ENCODE measurements around the gene CTRL.
"Not testable (repeated sequence)": the region's sequence is repeated elsewhere in the genome, so short reads cannot be mapped to it uniquely, and the experiment has no call there.

CTRL gene

DNA sequence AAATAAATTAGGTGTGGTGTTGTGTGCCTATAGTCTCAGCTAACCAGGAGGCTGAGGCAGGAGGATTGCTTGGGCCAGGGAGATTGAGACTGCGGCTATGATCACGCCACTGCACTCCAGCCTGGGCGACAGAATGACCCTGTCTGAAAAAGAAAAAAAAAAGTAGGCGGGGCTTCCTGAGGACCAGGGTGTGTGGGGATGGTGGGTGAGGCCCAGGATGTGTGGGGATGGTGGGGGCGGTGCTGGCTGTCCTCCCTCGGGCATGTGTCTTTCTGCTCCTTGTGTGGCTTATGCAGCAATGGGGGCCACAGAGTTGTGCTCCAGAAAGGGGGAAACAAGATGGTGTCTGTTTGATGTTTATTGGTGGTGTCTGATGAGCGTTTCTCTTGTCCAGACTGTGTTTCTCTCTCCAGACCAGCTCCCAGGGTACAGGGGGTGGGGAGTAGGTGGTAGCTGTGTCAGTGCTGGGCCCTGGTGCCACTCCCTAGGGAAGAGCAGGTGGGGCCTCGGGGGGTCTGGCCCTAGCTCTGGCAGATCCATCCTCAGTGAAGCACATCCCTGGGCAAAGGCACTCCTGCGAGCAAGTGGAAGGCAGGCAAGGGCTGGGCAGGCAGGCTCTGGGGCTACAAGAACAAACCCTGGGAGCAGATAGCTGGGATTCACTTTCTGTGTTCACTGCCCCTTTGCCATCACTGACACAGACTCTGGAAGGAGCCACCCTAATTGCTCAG, 10.0 kb upstream of the CTRL start:
- DNase-seq (ENCODE audit: insufficient read length, low spot score) (no peak), FAIRE-seq (no peak)

GRCh38 chr16:67940446-67941089, 8.9 kb upstream of the CTRL start:
- DNase-seq (ENCODE audit: insufficient read length, low spot score) (no peak), FAIRE-seq (no peak)
- no peak for TF ChIP-seq POLR2A (IDR thresholded peaks at IDR 0.05; ENCODE audit: low read depth, low read length)

More for the DNA sequence above, 10.0 kb upstream of the CTRL start:
- TF ChIP-seq POLR2A (IDR thresholded peaks at IDR 0.05; ENCODE audit: low read depth, low read length), result no peak

- no peak for FAIRE-seq
- TF ChIP-seq POLR2A (IDR thresholded peaks at IDR 0.05; ENCODE audit: low read depth, low read length), result no peak
- no peak for DNase-seq (ENCODE audit: insufficient read length, low spot score)
Observed at GRCh38 chr16:67939507-67940445, 8.1 kb upstream of the CTRL start.

GRCh38 chr16:67937713-67938112, 6.1 kb upstream of the CTRL start:
- FAIRE-seq; DNase-seq (ENCODE audit: insufficient read length, low spot score): not testable (repeated sequence)

DNA sequence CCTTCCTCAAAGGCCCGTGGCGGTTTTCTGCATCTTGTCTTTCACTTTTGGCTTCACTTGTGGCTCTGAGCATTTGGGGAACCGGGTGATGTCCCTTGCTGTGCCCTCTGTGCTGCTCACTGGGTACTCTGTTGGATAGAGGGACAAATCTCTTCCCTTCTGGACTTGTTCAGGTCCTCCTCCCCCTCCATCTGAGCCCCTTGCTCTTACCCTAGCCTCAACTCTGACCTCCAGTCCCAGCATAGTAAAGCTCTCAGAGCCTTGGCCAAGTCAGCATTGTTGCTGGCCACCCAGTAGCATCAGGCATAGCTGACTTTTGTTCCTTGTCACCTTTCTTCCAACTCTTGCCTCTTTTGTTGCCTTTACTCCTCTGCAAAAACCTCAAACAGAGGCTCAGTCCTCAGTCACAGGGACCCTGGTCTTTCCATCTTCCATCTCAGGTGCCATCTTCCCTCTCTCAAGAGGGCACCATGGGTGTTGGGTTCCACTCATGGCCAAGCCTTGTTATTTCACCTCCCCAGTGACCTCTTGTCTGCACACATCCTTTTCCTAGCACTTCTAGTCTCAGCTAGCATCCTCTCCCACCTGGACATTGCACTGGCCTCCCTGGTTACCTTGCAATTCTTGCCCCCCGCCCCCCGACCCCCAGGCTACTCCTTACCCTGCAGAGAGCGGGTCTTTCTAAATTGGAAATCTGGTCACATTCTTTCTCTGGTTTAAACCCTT, 5.4 kb upstream of the CTRL start:
- no peak for TF ChIP-seq POLR2A (IDR thresholded peaks at IDR 0.05; ENCODE audit: low read depth, low read length)
- no peak for DNase-seq (ENCODE audit: insufficient read length, low spot score)

DNA sequence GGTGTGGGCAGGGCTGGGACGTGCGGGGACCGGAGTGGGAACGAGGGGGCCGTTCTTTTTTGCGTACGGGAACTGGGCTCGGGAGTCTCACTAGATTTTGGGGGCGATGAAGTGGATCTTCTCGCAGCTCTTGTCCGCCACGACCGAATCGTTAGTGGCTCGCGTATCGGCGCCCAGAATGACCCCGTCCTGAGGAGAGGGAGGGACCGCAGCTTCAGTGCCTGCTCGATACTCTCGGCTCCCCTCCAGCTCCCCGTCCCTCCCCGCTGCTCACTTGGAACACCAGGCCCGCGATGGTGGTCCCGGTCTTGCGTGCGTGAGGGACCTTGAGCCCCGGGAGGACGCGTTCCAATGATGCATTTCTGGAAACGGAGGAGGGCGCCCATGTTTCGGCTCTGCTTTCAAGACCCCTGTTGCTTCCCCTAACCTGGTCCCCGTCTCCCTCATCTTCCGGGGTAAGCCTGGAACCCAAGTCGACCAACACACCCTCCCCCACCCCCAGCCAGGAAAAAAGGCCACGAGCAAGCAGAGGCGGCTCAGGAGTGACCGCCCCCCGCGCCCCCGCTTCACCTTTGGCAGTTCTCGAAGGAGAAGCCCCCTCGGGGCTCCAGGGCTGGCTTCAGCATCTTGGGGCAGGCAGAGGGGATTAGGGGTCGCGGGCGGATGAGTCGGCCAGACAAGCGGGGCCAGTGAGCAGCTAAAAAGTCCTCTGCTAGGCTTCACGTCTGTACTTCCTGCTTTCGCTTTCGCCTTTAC, 4.6 kb upstream of the CTRL start, which contains the start of gene PSMB10:
Gene PSMB10, minus strand, starts transcription at position 727 of the 756 bp plus-strand sequence. Its CDS starts 101 bp downstream, at position 626.
- DNase-seq (ENCODE audit: insufficient read length, low spot score), result peak; percentile 42
- FAIRE-seq, result no peak
- no peak for TF ChIP-seq POLR2A (IDR thresholded peaks at IDR 0.05; ENCODE audit: low read depth, low read length)

More for the DNA sequence above, 5.4 kb upstream of the CTRL start:
- no peak for FAIRE-seq

DNA sequence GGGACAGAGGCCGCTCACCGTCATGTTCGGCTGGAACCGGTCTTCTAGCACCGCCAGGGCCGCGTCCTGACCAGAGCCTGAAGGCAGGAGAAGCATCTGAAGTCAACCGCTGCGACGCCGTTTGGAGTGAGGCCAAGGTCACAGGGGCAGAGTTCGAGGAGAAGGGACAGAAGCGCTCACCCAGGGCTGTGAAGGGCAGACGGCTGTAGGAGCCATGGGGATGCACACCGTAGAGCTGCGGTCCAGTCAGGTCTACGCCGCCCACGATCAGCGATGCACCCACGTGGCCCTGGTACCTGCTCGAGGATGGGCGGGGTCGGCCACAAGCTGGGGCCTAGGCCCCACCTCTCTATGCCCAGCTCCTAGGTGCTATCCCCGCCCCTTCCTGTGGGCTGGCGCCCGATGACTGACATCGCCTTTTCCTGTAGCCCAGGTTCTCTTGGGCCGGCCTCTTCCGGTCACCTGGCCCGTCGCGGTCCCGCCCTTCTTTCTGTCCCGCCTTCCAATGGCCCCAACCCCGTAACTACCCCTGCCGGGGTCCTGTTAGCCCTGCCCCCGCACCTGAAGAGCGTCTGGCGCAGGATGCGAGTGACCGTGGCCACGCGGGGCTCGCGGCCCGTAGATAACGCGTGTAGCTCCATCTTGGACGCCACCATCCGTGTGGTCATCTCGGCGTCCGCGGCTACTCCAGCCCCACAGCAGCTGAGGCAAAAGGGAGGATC, 3.9 kb upstream of the CTRL start:
- DNase-seq (ENCODE audit: insufficient read length, low spot score), result peak; percentile 90
- peak; percentile 61; the same call in 1 of the 2 replicates for TF ChIP-seq POLR2A (IDR thresholded peaks at IDR 0.05; ENCODE audit: low read depth, low read length)
- no peak for FAIRE-seq

- DNase-seq (ENCODE audit: insufficient read length, low spot score) (no peak), FAIRE-seq (no peak)
- no peak for TF ChIP-seq POLR2A (IDR thresholded peaks at IDR 0.05; ENCODE audit: low read depth, low read length)
Observed at GRCh38 chr16:67935101-67935401, 3.4 kb upstream of the CTRL start.

DNA sequence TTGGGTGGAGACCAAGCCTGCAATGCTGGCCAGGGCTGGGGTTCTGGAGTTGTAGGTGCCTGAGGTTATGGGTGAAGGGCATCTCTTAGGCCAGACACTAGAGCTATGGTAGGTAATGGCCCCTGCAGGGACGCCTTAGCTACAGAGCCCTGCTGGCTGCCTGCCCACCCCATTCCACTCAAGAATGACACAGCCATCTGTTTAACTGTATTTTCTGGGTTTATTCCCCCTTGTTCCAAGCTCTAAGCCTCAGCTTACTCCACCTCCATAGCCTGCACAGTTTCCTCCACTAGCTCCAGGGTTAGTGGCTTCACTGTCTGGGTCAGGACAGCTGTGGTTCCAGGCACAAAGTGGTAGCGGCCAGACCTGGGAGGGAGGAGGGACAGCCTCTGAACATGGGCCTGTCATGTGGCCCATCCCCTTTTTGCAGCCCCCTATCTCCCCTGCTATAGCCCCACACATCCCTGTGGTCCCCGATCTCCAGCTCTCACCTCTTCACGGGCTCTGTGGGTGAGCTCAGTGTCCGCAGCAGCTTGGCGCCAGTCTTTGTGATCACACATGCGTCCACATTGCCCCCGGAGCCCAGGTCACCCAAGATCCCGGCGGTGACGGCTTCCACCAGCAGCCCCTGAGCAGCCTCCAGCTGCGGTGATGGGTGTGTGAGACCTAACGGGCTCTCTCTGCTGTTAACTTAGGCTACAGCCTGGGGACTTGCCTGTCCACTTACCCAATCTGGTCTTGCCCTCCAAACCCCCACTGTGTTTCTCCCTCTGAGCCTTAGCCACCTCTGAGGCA, 2.8 kb upstream of the CTRL start:
- no peak for FAIRE-seq

DNA sequence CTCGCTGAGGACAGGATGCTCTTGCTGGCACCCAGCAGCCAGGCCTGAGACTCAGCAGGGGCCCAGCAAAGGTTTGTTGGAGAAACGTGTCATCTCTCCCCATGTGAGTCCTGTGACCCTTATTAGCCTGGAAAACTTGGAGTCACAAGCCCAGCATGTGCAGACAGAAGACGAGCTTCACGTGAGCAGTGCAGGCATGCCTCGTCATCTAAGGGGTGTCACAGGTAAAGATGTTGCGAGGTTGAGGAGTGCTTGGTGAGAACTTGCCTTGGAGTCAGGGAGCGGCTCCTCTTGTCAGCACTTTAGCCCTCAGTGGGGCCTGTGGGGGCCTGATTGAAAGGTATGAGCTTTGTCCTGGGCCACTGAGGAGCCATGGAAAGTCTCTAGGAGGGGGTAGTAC, 2.1 kb upstream of the CTRL start:
- no peak for FAIRE-seq
- no peak for TF ChIP-seq POLR2A (IDR thresholded peaks at IDR 0.05; ENCODE audit: low read depth, low read length)
- no peak for DNase-seq (ENCODE audit: insufficient read length, low spot score)

More for the DNA sequence above, 2.8 kb upstream of the CTRL start:
- DNase-seq (ENCODE audit: insufficient read length, low spot score), result no peak
- no peak for TF ChIP-seq POLR2A (IDR thresholded peaks at IDR 0.05; ENCODE audit: low read depth, low read length)

DNA sequence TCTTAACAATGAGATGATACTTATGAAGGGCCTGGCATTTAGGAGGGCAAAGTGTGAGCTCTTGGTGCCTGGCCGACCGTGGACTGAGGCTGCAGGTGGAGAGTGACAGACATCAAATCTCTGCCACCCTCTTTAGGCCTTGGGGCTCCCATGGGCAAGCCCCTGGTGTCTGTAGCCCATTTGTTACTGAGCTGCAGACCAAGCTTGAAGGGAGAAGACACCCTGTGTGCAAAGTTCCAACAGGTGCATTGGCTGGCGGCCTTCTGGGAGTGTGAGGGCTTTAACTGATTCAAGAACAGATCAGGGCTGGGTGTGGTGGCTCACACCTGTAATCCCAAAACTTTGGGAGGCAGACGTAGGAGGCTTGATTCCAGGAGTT, 789 bp upstream of the CTRL start:
- TF ChIP-seq POLR2A (IDR thresholded peaks at IDR 0.05; ENCODE audit: low read depth, low read length), result no peak
- no peak for DNase-seq (ENCODE audit: insufficient read length, low spot score)
- FAIRE-seq, result no peak

Measured in H54 (cell line).